ENCODE measurements around the gene PFKFB4. TPM values are rescaled to one million over a fixed set of nuclear protein-coding genes. Genes with fewer than 3 reads are reported as not detected.
A peak's percentile ranks its signal among the peaks of the same experiment; 100 is the strongest.

Gene PFKFB4
- total RNA-seq, 3 donors from 2014 or later, result 1.8 to 6.9 (median 5.2) TPM

GRCh38 chr3:48473617-48473952 is 83.0 kb downstream of the PFKFB4 start:
- peak overlapping the region in 1 of 3 donors; percentile 57 for H3K4me3 ChIP-seq
- intact Hi-C loops (cut with DNase I; ENCODE audit: low total_unique reads), result no loop called here
- H3K36me3 ChIP-seq, result no peaks in the 10 kb centered on the region
- no peaks in the 10 kb centered on the region for H3K9me3 ChIP-seq
- no peaks in the 10 kb centered on the region for H3K27me3 ChIP-seq
- peak overlapping the region; percentile 96 to 99 for H3K27ac ChIP-seq
- H3K4me1 ChIP-seq, result peaks cover 2 to 7% of the 10 kb centered on the region in 2 donors
- no peak for DNase-seq (ENCODE audit: low spot score in 2 of 2)
- TF ChIP-seq CTCF (IDR thresholded peaks at IDR 0.05) (no peak), POLR2A (IDR thresholded peaks at IDR 0.05) (no peak), POLR2AphosphoS5 (IDR thresholded peaks at IDR 0.05) (no peak)

- DNase-seq (ENCODE audit: low spot score in 2 of 2), result peak; percentile 84 to 86
- H3K4me3 ChIP-seq, result peak overlapping the region; percentile 57 to 85 (median 57)
- intact Hi-C loops (cut with DNase I; ENCODE audit: low total_unique reads), result no loop called here
- no peaks in the 10 kb centered on the region for H3K27me3 ChIP-seq
- H3K9me3 ChIP-seq, result no peaks in the 10 kb centered on the region
- peak overlapping the region; percentile 96 to 99 for H3K27ac ChIP-seq
- TF ChIP-seq POLR2A (IDR thresholded peaks at IDR 0.05) (peak; percentile 30), POLR2AphosphoS5 (IDR thresholded peaks at IDR 0.05) (peak; percentile 77 to 89 (median 89)), CTCF (IDR thresholded peaks at IDR 0.05) (peak; percentile 14 to 45 (median 40))
- no peaks in the 10 kb centered on the region for H3K36me3 ChIP-seq
- peaks cover 3 to 9% of the 10 kb centered on the region in 2 donors for H3K4me1 ChIP-seq
Measured at GRCh38 chr3:48472923-48473616, 83.5 kb downstream of the PFKFB4 start.

GRCh38 chr3:48472673-48472922 is 84.0 kb downstream of the PFKFB4 start:
- H3K27ac ChIP-seq, result peak overlapping the region; percentile 96 to 99
- H3K4me3 ChIP-seq, result peak overlapping the region; percentile 57 to 85 (median 57)
- DNase-seq (ENCODE audit: low spot score in 2 of 2), result no peak
- H3K27me3 ChIP-seq, result no peaks in the 10 kb centered on the region
- TF ChIP-seq POLR2A (IDR thresholded peaks at IDR 0.05), result no peak
- no peak for TF ChIP-seq POLR2AphosphoS5 (IDR thresholded peaks at IDR 0.05)
- no peak for TF ChIP-seq CTCF (IDR thresholded peaks at IDR 0.05)
- peaks cover 8 to 14% of the 10 kb centered on the region in 2 donors for H3K4me1 ChIP-seq
- no peaks in the 10 kb centered on the region for H3K36me3 ChIP-seq
- intact Hi-C loops (cut with DNase I; ENCODE audit: low total_unique reads), result no loop called here
- H3K9me3 ChIP-seq, result no peaks in the 10 kb centered on the region

- TF ChIP-seq POLR2AphosphoS5 (IDR thresholded peaks at IDR 0.05) (no peak), CTCF (IDR thresholded peaks at IDR 0.05) (no peak), POLR2A (IDR thresholded peaks at IDR 0.05) (no peak)
- peak overlapping the region in 1 of 3 donors; percentile 6 for H3K4me3 ChIP-seq
- no peaks in the 10 kb centered on the region for H3K27me3 ChIP-seq
- peaks cover 19 to 27% of the 10 kb centered on the region in 2 donors for H3K4me1 ChIP-seq
- H3K36me3 ChIP-seq, result no peaks in the 10 kb centered on the region
- peak overlapping the region; percentile 4 to 99 for H3K27ac ChIP-seq
- H3K9me3 ChIP-seq, result no peaks in the 10 kb centered on the region
- DNase-seq (ENCODE audit: low spot score in 2 of 2), result no peak
- intact Hi-C loops (cut with DNase I; ENCODE audit: low total_unique reads), result no loop called here
Measured at GRCh38 chr3:48470286-48470685, 86.3 kb downstream of the PFKFB4 start.

- no peaks in the 10 kb centered on the region for H3K36me3 ChIP-seq
- H3K27ac ChIP-seq, result peak overlapping the region; percentile 99 to 100
- H3K4me3 ChIP-seq, result no peak overlapping the region
- H3K4me1 ChIP-seq, result peaks cover 19 to 31% of the 10 kb centered on the region in 2 donors
- intact Hi-C loops (cut with DNase I; ENCODE audit: low total_unique reads), result no loop called here
- TF ChIP-seq CTCF (IDR thresholded peaks at IDR 0.05), result no peak
- TF ChIP-seq POLR2A (IDR thresholded peaks at IDR 0.05), result no peak
- no peak for TF ChIP-seq POLR2AphosphoS5 (IDR thresholded peaks at IDR 0.05)
- DNase-seq (ENCODE audit: low spot score in 2 of 2), result no peak
- H3K27me3 ChIP-seq, result no peaks in the 10 kb centered on the region
- H3K9me3 ChIP-seq, result no peaks in the 10 kb centered on the region
Measured at GRCh38 chr3:48469046-48469915, 87.3 kb downstream of the PFKFB4 start.
